ENCODE results near the gene TWIST2. TPM values are rescaled to one million over a fixed set of nuclear protein-coding genes. Genes with fewer than 3 reads are reported as not detected.

The TWIST2 gene
- total and polyA plus RNA-seq, 9 of the 15 experiments (the other 6 are each of a cell fraction or from before 2014, with no cell fraction given) = not detected

- WGBS (ENCODE audit: insufficient coverage, low coverage, missing lambda C conversion rate) = 0% methylated on average over 11 of the region's 20 CpGs
- no peak for FAIRE-seq
- Histone ChIP-seq H4K20me1 (replicated peaks; ENCODE audit: control insufficient read depth, insufficient read depth, low read length) (no peaks in the 10 kb centered on the region), H2AFZ (ENCODE audit: low read depth, low read length) (no peak overlapping the region), H3K27me3 (ENCODE audit: control insufficient read depth in 2 of 2, insufficient read depth in 2 of 2, low read length in 2 of 2) (peaks cover 7 to 60% of the 10 kb centered on the region in 2 experiments; a peak in 4 of 5 replicates), H3K4me1 (replicated peaks in 1 of 2; ENCODE audit: control insufficient read depth in 2 of 2, insufficient read depth in 2 of 2, low read length in 2 of 2) (no peaks in the 10 kb centered on the region), H3K36me3 (ENCODE audit: control insufficient read depth, insufficient read depth, low read length) (no peaks in the 10 kb centered on the region), H3K4me2 (ENCODE audit: insufficient read depth, low read length) (no peak overlapping the region), H3K9ac (ENCODE audit: insufficient read depth in 1 of 2, low read depth in 2 of 2, low read length in 2 of 2) (no peak overlapping the region), H3K4me3 (no peak overlapping the region), H3K27ac (ENCODE audit: extremely low read depth, low read depth, low read length) (no peak overlapping the region), H3K79me2 (ENCODE audit: control insufficient read depth, insufficient read depth, low read length) (no peaks in the 10 kb centered on the region), H3K9me1 (ENCODE audit: control insufficient read depth, insufficient read depth, low read length) (no peaks in the 10 kb centered on the region), H3K9me3 (replicated peaks; ENCODE audit: control insufficient read depth, insufficient read depth, low read depth, low read length) (no peaks in the 10 kb centered on the region)
- ChIA-PET POLR2A (interaction anchor here (0.6 kb wide), 1 partner anchor 52 kb away, joined by 3 read pairs; no protein-coding TSS in a partner anchor), CTCF (ENCODE audit: low intra/inter-chr PET ratio) (no interaction called here)
- TF ChIP-seq SPI1 (IDR thresholded peaks at IDR 0.05; ENCODE audit: borderline replicate concordance, low read depth, low read length) (no peak), FOXK2 (conservative IDR thresholded peaks at IDR 0.05 in 1 of 2, IDR thresholded peaks at IDR 0.05 in 1 of 2; ENCODE audit: low read depth in 2 of 2) (no peak), MCM5 (IDR thresholded peaks at IDR 0.05; ENCODE audit: low read depth) (no peak), BDP1 (IDR thresholded peaks at IDR 0.05; ENCODE audit: insufficient read depth, insufficient read length) (no peak), CXXC5 (CRISPR knock-in tag; IDR thresholded peaks at IDR 0.05) (no peak), ZNF277 (CRISPR knock-in tag; IDR thresholded peaks at IDR 0.05; ENCODE audit: borderline replicate concordance) (no peak), STAT6 (CRISPR knock-in tag; IDR thresholded peaks at IDR 0.05) (no peak), SRSF7 (optimal IDR thresholded peaks at IDR 0.05; ENCODE audit: low read depth, low read length) (no peak), CHD4 (IDR thresholded peaks at IDR 0.05; ENCODE audit: insufficient read depth, insufficient replicate concordance, low read depth, low read length, poor library complexity, severe bottlenecking) (no peak)
- TF ChIP-seq, protein P1, sequence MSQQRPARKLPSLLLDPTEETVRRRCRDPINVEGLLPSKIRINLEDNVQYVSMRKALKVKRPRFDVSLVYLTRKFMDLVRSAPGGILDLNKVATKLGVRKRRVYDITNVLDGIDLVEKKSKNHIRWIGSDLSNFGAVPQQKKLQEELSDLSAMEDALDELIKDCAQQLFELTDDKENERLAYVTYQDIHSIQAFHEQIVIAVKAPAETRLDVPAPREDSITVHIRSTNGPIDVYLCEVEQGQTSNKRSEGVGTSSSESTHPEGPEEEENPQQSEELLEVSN (IDR thresholded peaks at IDR 0.05; ENCODE audit: borderline replicate concordance in 1 of 2, extremely low read depth in 1 of 2, insufficient read depth in 1 of 2, insufficient read length in 1 of 2, low read depth in 1 of 2, low read length in 1 of 2, poor library complexity in 1 of 2, severe bottlenecking in 1 of 2) = no peak
- in situ Hi-C loops (cut with MboI) (no loop called here), intact Hi-C loops (cut with micrococcal nuclease) (no loop called here)
- no TSS peak for BruUV-seq (replicated peaks)
- DNase-seq (ENCODE audit: extremely low read depth in 1 of 4, low spot score in 3 of 4) = no peak
- ATAC-seq = no peak
Observed at GRCh38 chr2:238895361-238895882, 47.5 kb downstream of the TWIST2 start.

Data from K562 (cell line).